GM18499 (cell line): ENCODE data around the gene LRRC8D.

Source experiments
- ATAC-seq: cut with Tn5 transposase; IDR thresholded peaks from one replicate; pipeline ENCODE4 v1.9.1; 2021; ENCODE audit warnings: moderate number of reproducible peaks; ENCODE audit not compliant: insufficient read depth, unreplicated experiment

LRRC8D gene

GRCh38 chr1:89865498-89866382, 44.9 kb downstream of the LRRC8D start:
- no peak for ATAC-seq

GRCh38 chr1:89866568-89866967, 45.7 kb downstream of the LRRC8D start:
- ATAC-seq: no peak

- ATAC-seq: no peak
These were observed 50.2 kb downstream of the LRRC8D start for GRCh38 chr1:89870998-89871397.

- no peak for ATAC-seq
These were observed 51.1 kb downstream of the LRRC8D start for GRCh38 chr1:89871768-89872473.

- no peak for ATAC-seq
These were observed 51.7 kb downstream of the LRRC8D start for GRCh38 chr1:89872567-89872966.

GRCh38 chr1:89873288-89873687, 52.5 kb downstream of the LRRC8D start:
- ATAC-seq: no peak

- no peak for ATAC-seq
These were observed 52.9 kb downstream of the LRRC8D start for GRCh38 chr1:89873770-89874169.

- no peak for ATAC-seq
These were observed 55.6 kb downstream of the LRRC8D start for GRCh38 chr1:89876463-89876862.

GRCh38 chr1:89877756-89878155, 56.9 kb downstream of the LRRC8D start:
- ATAC-seq: no peak

GRCh38 chr1:89878256-89878655, 57.4 kb downstream of the LRRC8D start:
- no peak for ATAC-seq

GRCh38 chr1:89880679-89881078, 59.8 kb downstream of the LRRC8D start:
- ATAC-seq: no peak

GRCh38 chr1:89881415-89882058, 60.7 kb downstream of the LRRC8D start:
- no peak for ATAC-seq

- ATAC-seq: no peak
These were observed 61.7 kb downstream of the LRRC8D start for GRCh38 chr1:89882348-89883029.

- no peak for ATAC-seq
These were observed 62.2 kb downstream of the LRRC8D start for GRCh38 chr1:89883030-89883379.

GRCh38 chr1:89884718-89885596, 64.1 kb downstream of the LRRC8D start:
- no peak for ATAC-seq

GRCh38 chr1:89887270-89887669, 66.4 kb downstream of the LRRC8D start:
- ATAC-seq: no peak

- ATAC-seq: no peak
These were observed 66.9 kb downstream of the LRRC8D start for GRCh38 chr1:89887713-89888112.

GRCh38 chr1:89888480-89889322, 67.9 kb downstream of the LRRC8D start:
- no peak for ATAC-seq

- ATAC-seq: no peak
These were observed 68.4 kb downstream of the LRRC8D start for GRCh38 chr1:89889323-89889615.
